G401.6 (cell line): ENCODE data around the gene TEX38.
"Not testable (repeated sequence)": the region's sequence is repeated elsewhere in the genome, so short reads cannot be mapped to it uniquely, and the experiment has no call there.

Source experiments
- FAIRE-seq: peaks from 2 replicates; lab custom pipeline; 2012; peaks lifted over from hg19 to GRCh38; lab: Jason Lieb, UNC

TEX38 gene

GRCh38 chr1:46656643-46657042 is 15.0 kb upstream of the TEX38 start:
- no peak for FAIRE-seq

DNA sequence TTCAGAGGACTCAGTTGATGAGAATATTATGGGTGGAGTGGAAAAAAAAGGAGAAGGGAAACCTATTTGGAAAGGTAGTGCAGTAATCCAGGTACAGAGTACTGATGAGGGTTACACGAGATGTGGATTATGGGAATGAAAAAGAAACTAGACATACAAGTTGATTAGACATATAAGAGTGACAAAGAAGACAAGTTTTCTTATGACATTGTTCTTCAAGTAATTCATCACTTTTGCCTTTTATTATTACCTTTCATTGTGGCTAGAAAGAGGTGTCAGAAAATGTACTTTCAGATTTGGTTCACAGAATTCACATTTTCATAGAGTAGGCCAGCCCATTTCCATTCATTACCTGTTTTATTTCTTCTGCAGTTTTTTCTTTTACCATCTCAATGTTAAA is 13.9 kb upstream of the TEX38 start:
- FAIRE-seq = no peak

DNA sequence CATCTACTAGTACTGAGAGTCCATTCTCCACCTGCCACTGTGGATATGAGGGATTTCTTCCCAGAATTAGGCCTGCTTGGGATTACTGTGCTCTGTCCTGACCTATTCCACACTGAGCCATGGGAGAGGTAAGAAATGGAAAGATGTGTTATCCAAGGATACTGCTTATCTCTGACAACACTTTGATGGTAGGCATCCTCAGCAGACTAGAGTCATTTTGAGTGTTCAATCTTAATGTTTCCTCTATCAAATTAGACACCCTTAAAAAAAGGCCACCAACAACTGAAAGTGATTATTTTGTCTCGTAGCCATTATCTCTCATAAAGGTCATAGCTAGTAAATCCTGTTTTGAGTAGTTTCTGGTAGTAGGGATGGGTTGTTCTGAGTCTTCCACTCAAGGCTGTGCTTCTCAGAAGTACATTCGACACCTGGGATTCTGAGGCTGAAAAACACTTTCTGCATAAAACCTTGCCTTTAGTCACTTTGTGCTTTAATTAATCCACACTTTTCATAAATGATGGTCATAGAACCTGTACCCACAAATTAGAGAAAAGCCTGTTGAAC is 12.3 kb upstream of the TEX38 start:
- FAIRE-seq = no peak

- FAIRE-seq = not testable (repeated sequence)
Observed at GRCh38 chr1:46660116-46660515, 11.5 kb upstream of the TEX38 start.

DNA sequence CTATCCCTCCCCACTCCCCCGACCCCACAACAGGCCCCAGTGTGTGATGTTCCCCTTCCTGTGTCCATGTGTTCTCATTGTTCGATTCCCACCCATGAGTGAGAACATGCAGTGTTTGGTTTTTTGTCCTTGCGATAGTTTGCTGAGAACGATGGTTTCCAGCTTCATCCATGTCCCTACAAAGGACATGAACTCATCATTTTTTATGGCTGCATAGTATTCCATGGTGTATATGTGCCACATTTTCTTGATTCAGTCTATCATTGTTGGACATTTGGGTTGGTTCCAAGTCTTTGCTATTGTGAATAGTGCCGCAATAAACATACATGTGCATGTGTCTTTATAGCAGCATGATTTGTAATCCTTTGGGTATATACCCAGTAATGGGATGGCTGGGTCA is 8.7 kb upstream of the TEX38 start:
- not testable (repeated sequence) for FAIRE-seq

- no peak for FAIRE-seq
Observed at GRCh38 chr1:46665983-46666382, 5.7 kb upstream of the TEX38 start.

- FAIRE-seq = no peak
Observed at GRCh38 chr1:46667782-46668760, 3.6 kb upstream of the TEX38 start, which contains the start of gene ATPAF1. Gene ATPAF1 (minus strand): TSS chr1:46668364. CDS start chr1:46668322, 42 bp downstream.

GRCh38 chr1:46670134-46670533 is 1.5 kb upstream of the TEX38 start:
- FAIRE-seq = no peak

DNA sequence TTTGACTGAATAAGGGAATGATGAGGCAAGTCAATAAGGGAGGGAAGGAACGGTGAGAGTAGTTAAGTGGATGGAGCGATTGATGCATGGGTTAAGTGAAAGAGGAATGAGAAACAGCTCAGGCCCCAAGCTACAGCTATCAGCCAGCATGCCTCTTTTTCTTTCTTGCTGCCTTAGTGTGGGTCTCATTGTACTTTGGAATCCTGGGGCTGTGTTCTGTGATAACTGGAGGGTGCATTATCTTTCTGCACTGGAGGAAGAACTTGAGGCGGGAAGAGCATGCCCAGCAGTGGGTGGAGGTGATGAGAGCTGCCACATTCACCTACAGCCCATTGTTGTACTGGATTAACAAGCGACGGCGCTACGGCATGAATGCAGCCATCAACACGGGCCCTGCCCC is 1.0 kb downstream of the TEX38 start:
- FAIRE-seq = no peak

DNA sequence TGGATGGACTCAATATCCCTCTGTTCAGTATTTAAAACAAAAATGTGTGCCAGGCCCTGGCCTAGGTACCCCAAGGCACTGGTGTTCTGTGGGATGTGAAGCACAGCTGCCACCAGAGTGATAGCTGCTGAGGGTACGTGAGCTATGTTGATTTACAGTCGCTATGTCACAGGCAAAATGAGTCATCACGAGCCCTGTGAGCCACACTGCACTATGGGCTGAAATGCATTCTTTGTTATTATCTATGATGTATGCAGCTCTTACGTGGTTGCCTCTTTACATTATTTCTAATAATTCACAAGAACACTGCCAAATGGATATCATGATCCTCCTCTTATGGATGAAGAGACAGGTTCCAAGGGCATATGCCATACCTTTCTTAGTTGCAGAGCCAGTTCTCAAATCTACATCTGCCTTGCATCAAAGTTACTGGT is 2.1 kb downstream of the TEX38 start:
- FAIRE-seq = no peak

DNA sequence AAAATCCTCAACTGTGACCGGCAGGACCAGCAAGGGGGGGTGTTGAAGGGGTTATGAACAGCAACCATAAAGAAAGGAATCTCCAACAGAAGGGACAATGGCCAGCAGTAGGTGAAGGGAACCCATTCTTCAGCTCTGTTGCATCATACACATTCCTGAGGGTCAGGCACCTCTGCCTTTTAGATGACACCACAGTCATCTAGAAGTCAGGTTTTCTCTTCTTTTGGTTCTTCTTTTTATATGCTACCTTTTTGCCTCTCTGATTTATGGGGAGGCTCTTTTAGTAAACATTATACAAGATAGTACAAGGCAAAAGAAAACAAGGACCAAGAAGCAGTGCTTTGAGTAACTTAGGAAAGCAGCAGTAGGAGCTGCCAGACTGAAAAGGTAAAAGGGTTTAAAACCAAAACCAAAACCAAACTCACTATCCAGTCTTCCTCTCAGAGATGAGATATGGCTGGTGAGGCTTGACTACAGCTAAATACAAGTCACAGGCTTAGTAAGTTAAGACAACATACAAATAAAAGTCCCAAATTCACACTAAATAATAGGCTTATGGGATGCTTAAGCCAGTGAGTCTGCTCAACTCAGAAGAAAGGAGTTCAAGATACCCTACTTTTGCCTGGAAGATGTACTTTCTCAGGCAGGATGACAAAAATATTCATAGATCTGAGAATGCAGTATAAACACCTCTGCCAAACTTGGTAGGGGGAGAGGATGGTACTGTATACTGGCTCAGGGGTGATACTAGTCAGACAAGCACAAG is 4.1 kb downstream of the TEX38 start:
- FAIRE-seq = no peak

DNA sequence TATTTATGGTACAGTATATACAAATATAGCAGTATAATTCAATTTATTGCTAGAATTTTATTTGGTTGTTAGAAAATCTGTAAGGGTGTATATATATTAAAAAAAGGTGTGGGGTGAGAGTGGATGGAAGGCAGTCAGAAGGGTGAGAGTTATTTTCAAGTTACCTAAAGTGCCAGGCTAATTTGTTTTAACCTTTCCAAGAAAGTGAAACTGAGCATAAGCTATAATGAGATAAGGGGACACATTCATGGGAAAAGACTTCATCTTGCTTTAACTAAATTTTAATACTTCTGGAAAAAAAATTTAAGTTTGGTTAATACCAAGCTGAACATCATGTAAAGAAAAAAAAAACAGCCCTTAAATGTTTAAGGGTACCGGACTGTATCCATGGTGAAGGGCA is 4.9 kb downstream of the TEX38 start:
- no peak for FAIRE-seq

GRCh38 chr1:46677339-46677738 is 5.7 kb downstream of the TEX38 start:
- no peak for FAIRE-seq

GRCh38 chr1:46679789-46680573 is 8.3 kb downstream of the TEX38 start:
- FAIRE-seq = no peak

DNA sequence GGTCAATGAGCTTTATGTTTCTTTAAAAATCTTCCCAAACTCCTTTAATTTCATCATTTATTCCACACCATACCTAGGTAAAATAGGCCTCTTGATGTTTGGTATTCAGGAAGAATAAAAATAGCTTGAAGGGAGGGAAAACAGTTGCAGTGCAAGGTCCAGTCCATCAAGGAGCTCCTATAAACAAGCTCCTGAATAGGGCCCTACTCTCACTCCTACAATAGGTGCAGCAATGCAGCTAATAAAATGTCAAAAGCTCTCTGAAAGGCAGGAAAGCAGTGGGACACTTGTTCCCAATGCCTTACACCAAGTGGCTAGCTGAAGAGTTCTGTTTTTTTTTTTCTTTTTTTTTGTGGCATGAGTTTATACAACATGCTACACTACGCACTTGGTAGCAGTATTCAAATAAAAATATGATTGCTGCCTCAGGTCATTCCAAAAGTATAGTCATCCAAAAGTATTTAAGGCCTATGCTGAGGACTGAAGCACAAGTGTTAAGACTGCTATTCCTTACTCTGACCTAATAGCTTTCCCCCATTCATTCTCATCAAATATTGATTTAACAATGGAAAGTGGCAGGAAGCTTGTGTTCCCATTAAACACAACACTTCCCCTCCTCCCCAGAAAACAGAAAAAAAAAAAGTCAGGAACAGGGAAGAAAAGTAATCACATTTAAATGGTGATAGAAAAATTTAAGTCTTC is 9.8 kb downstream of the TEX38 start:
- FAIRE-seq = no peak

DNA sequence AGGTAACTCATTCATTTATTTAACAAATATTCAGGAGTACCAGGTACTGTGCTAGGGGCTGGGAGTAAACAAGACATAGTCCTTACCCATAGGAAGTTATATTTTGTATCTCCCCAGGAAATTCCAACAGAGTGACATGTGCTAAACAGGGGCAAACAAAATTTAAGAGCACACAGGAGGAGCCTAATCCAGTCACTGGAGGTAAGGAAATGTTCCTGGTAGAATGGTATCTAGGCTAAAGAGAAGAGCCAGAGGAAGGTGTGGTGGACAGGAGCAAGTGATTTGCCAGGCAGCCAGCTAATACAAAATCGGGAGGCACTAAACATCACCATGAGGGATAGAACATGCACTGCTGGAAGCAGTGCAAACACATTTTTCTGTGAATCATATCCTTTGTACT is 10.4 kb downstream of the TEX38 start:
- no peak for FAIRE-seq

- FAIRE-seq = no peak
Observed at GRCh38 chr1:46684670-46685069, 13.0 kb downstream of the TEX38 start.

DNA sequence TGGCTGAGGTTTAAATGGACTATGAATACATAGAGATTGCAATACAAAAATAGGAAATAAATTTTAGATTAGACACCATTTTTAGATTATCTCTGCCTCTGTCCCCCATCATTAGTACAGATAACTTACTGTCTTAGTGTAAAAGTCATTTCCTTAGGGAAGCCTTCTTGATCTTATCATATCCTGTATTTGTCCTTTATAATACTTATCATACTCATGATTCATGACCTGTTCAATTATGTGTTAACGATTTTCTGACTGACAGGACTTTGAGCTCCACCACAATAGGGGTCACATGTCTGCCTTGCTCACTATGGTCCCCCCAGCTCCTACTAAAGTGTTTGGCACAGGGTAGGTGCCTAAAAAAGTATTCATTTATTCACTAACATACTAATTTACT is 14.6 kb downstream of the TEX38 start:
- no peak for FAIRE-seq

DNA sequence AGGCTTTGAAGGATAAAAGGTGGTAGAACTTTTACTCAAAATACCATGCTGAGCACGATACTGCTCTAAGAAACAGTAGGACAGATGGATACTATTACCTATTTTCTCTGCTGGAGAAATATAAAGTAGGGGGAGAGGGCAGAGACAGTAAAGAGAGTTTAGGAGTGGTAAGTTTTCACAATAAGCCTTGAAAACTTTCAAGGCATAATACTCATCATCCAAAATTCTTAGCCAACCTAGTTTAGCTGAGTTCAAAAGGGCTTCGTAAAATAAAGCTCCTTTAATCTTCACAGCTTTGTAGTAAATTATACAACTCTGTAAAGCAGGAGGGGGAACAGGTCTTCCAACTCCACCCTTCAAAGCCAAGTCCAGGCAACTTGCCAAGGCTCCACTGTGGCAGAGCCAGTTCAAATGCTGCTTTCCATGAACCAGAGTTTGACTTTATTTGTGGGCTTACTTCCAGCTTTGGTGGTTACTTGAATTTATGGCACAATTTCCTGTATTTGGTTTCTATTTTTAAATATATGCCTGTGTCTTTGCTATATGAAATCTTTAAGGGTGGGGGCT is 15.5 kb downstream of the TEX38 start:
- no peak for FAIRE-seq

- no peak for FAIRE-seq
Observed at GRCh38 chr1:46687921-46688509, 16.4 kb downstream of the TEX38 start.

GRCh38 chr1:46689356-46689755 is 17.7 kb downstream of the TEX38 start:
- no peak for FAIRE-seq
